IPS DF 4.7 (cell line): ENCODE data around the gene CNTNAP2.
A peak's percentile ranks its signal among the peaks of the same experiment; 100 is the strongest.
"Not testable (repeated sequence)": the region's sequence is repeated elsewhere in the genome, so short reads cannot be mapped to it uniquely, and the experiment has no call there.

ENCODE experiments used
- DNase-seq: peaks from one replicate; pipeline ENCODE4 v3.0.0-alpha.2; 2013; ENCODE audit warnings: low spot score; ENCODE audit errors: extremely low read depth

Gene CNTNAP2

GRCh38 chr7:146146831-146147486, 30.4 kb downstream of the CNTNAP2 start:
- DNase-seq = no peak

GRCh38 chr7:146150153-146150552, 33.6 kb downstream of the CNTNAP2 start:
- DNase-seq = no peak

GRCh38 chr7:146172112-146172511, 55.5 kb downstream of the CNTNAP2 start:
- no peak for DNase-seq

GRCh38 chr7:146175716-146176115, 59.1 kb downstream of the CNTNAP2 start:
- no peak for DNase-seq

- no peak for DNase-seq
Measured at GRCh38 chr7:146176860-146177259, 60.3 kb downstream of the CNTNAP2 start.

GRCh38 chr7:146177301-146177700, 60.7 kb downstream of the CNTNAP2 start:
- no peak for DNase-seq

GRCh38 chr7:146185844-146186243, 69.2 kb downstream of the CNTNAP2 start:
- DNase-seq = no peak

- not testable (repeated sequence) for DNase-seq
Measured at GRCh38 chr7:146191428-146191827, 74.8 kb downstream of the CNTNAP2 start.

GRCh38 chr7:146201945-146202344, 85.3 kb downstream of the CNTNAP2 start:
- no peak for DNase-seq

GRCh38 chr7:146206270-146206669, 89.7 kb downstream of the CNTNAP2 start:
- DNase-seq = no peak

GRCh38 chr7:146208492-146208891, 91.9 kb downstream of the CNTNAP2 start:
- DNase-seq = no peak

GRCh38 chr7:146214842-146215241, 98.2 kb downstream of the CNTNAP2 start:
- no peak for DNase-seq

- no peak for DNase-seq
Measured at GRCh38 chr7:146216396-146217041, 99.9 kb downstream of the CNTNAP2 start.

GRCh38 chr7:146223851-146224250, 107.2 kb downstream of the CNTNAP2 start:
- DNase-seq = no peak

GRCh38 chr7:146232604-146233003, 116.0 kb downstream of the CNTNAP2 start:
- no peak for DNase-seq

GRCh38 chr7:146235195-146235594, 118.6 kb downstream of the CNTNAP2 start:
- no peak for DNase-seq

GRCh38 chr7:146242661-146243060, 126.1 kb downstream of the CNTNAP2 start:
- no peak for DNase-seq

GRCh38 chr7:146247991-146248390, 131.4 kb downstream of the CNTNAP2 start:
- not testable (repeated sequence) for DNase-seq

GRCh38 chr7:146248744-146249143, 132.1 kb downstream of the CNTNAP2 start:
- peak; percentile 53 for DNase-seq

GRCh38 chr7:146249272-146249671, 132.7 kb downstream of the CNTNAP2 start:
- no peak for DNase-seq

- no peak for DNase-seq
Measured at GRCh38 chr7:146255609-146256008, 139.0 kb downstream of the CNTNAP2 start.

GRCh38 chr7:146262527-146262926, 145.9 kb downstream of the CNTNAP2 start:
- no peak for DNase-seq

- DNase-seq = no peak
Measured at GRCh38 chr7:146276888-146277287, 160.3 kb downstream of the CNTNAP2 start.
